Smooth muscle cell (in vitro differentiated cells): ENCODE measurements around the gene GATA5. TPM values are rescaled to one million over a fixed set of nuclear protein-coding genes. Genes with fewer than 3 reads are reported as not detected.

ENCODE experiments used
- DNase-seq: peaks from one replicate; lab custom pipeline; 2025; ENCODE audit not compliant: unreplicated experiment; lab: John Stamatoyannopoulos, UW
- H2AFZ ChIP-seq: fragments of 200-600 bp; sonication (generic); 2 replicates; pipeline ENCODE4 v1.6.0; 2016; ENCODE audit warnings: antibody characterized with exemption, low read depth, mild to moderate bottlenecking
- H3F3A ChIP-seq: fragments of 200-600 bp; sonication (generic); 2 replicates; pipeline ENCODE4 v1.6.0; 2017; ENCODE audit warnings: antibody characterized with exemption, low read depth
- H3K27ac ChIP-seq: fragments of 200-600 bp; sonication (generic); 2 replicates; pipeline ENCODE4 v1.5.1; 2016; ENCODE audit warnings: low read depth, mild to moderate bottlenecking
- H3K27me3 ChIP-seq: fragments of 200-600 bp; sonication (generic); 2 replicates; pipeline ENCODE4 v1.6.1; 2016; ENCODE audit warnings: low read depth, mild to moderate bottlenecking
- H3K36me3 ChIP-seq: fragments of 200-600 bp; sonication (generic); 2 replicates; pipeline ENCODE4 v1.5.1; 2016; ENCODE audit warnings: low read depth
- H3K4me1 ChIP-seq: fragments of 200-600 bp; sonication (generic); 2 replicates; pipeline ENCODE4 v1.5.1; 2016; ENCODE audit warnings: low read depth
- H3K4me2 ChIP-seq: fragments of 200-600 bp; sonication (generic); 2 replicates; pipeline ENCODE4 v1.6.0; 2016; ENCODE audit warnings: mild to moderate bottlenecking
- H3K4me3 ChIP-seq: fragments of 200-600 bp; sonication (generic); 2 replicates; pipeline ENCODE4 v1.5.1; 2016; ENCODE audit warnings: mild to moderate bottlenecking
- H3K79me2 ChIP-seq: fragments of 200-600 bp; sonication (generic); 2 replicates; pipeline ENCODE4 v1.6.0; 2016; ENCODE audit warnings: low read depth, mild to moderate bottlenecking
- H3K9ac ChIP-seq: fragments of 200-600 bp; sonication (generic); 2 replicates; pipeline ENCODE4 v1.6.0; 2016; ENCODE audit warnings: low read depth
- H3K9me3 ChIP-seq: fragments of 200-600 bp; sonication (generic); replicated peaks from 2 replicates; pipeline ENCODE4 v1.5.1; 2016; ENCODE audit warnings: low read depth
- H4K20me1 ChIP-seq: fragments of 200-600 bp; sonication (generic); 2 replicates; pipeline ENCODE4 v1.6.0; 2016; ENCODE audit warnings: low read depth
- WGBS: methylation state at CpG from one replicate; pipeline ENCODE4 v1.1.7; 2016; ENCODE audit warnings: low lambda C conversion rate; 5-methylcytosine and 5-hydroxymethylcytosine counted together
- polyA plus RNA-seq: library from polyadenylated mRNA; unstranded; fragments of >200 nt; fragmentation: Nextera tagmentation; extraction: Ambion mirVana; gene quantifications from 2 replicates; pipeline ENCODE4 v1.2.1, GENCODE V29; 2016
- total RNA-seq: library from RNA; depleted of rRNA; stranded (reverse); fragments of >200 nt; gene quantifications from 2 replicates; pipeline ENCODE4 v1.2.3, GENCODE V29; 2014
- TF ChIP-seq, protein P1 (sequence below): fragments of 200-600 bp; sonication (generic); IDR thresholded peaks from 2 replicates; pipeline ENCODE4 v1.5.1; 2017; ENCODE audit warnings: borderline replicate concordance, mild to moderate bottlenecking, antibody characterized with exemption; ENCODE audit not compliant: insufficient read depth, poor library complexity, severe bottlenecking

Gene GATA5
- total and polyA plus RNA-seq, 2 experiments from 2014 or later: 1.9 to 9.2 TPM

DNA sequence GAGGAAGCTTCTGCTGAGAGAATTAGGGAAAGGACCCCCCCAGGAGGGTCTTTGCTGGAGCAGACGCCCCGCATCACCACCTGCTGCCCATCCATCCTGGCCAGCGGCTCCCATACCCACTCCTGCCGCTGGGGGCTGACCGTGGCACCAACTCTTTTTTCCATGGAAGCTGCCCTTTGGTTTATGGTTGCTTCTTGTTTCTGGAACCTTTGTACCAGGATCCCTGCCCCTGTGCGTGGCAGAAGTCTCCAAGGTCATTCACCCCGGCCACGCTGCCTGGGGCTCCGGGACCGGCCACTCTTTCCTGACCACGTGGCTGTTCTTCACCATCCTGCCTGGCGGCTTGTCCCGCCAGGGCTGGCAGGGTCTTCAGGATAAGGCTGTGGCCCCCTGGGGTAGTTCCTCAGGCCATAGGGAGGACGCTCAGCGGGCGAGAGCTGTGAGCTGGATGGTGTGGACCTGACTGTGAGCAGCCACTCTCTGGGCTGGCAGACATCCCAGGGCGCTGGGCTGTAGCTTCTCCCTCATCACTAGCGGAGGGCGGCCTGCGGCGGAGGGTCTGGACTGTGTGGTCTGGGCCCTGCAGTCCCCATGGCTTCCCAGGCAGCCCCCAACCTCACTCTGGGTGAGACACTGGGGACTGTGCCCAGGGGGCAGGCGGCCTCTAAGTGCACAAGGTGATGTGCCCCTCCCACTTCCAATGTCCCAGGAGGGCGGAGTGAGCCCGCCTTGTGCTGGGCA is 25.7 kb downstream of the GATA5 start:
- H3K27ac ChIP-seq: no peak overlapping the region
- H3F3A ChIP-seq: no peaks in the 10 kb centered on the region
- TF ChIP-seq, protein P1, sequence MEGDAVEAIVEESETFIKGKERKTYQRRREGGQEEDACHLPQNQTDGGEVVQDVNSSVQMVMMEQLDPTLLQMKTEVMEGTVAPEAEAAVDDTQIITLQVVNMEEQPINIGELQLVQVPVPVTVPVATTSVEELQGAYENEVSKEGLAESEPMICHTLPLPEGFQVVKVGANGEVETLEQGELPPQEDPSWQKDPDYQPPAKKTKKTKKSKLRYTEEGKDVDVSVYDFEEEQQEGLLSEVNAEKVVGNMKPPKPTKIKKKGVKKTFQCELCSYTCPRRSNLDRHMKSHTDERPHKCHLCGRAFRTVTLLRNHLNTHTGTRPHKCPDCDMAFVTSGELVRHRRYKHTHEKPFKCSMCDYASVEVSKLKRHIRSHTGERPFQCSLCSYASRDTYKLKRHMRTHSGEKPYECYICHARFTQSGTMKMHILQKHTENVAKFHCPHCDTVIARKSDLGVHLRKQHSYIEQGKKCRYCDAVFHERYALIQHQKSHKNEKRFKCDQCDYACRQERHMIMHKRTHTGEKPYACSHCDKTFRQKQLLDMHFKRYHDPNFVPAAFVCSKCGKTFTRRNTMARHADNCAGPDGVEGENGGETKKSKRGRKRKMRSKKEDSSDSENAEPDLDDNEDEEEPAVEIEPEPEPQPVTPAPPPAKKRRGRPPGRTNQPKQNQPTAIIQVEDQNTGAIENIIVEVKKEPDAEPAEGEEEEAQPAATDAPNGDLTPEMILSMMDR: no peak
- no peaks in the 10 kb centered on the region for H3K9me3 ChIP-seq
- H3K9ac ChIP-seq: no peak overlapping the region
- no peaks in the 10 kb centered on the region for H3K36me3 ChIP-seq
- H3K4me3 ChIP-seq: no peak overlapping the region
- H3K4me1 ChIP-seq: no peaks in the 10 kb centered on the region
- no peak overlapping the region for H2AFZ ChIP-seq
- no peak overlapping the region for H3K4me2 ChIP-seq
- DNase-seq: no peak
- 93% methylated on average over 24 of the region's 24 CpGs for WGBS
- H3K79me2 ChIP-seq: no peaks in the 10 kb centered on the region
- H3K27me3 ChIP-seq: no peaks in the 10 kb centered on the region
- no peaks in the 10 kb centered on the region for H4K20me1 ChIP-seq

DNA sequence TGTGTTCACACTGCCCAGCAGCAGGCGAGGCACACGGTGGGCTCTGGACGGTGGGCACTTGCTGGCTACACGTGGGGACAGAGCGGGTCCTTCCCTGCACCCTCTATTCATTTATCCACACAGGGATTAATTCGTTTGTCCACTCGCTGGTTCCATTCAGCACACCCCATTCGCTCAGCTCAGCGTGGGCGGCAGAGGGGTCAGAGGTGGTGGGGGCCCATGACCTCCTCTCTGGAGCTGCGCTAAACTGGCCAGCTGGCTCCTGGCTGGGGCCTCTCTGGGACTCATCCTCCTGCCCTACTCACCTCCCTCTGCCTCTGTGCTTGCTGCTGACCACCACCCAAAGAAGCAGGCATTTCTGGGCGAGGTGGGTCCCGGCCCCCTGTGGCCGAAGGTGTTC is 27.0 kb downstream of the GATA5 start:
- Histone ChIP-seq H3K36me3 (no peaks in the 10 kb centered on the region), H3K4me2 (no peak overlapping the region)
- 97% methylated on average over 14 of the region's 14 CpGs for WGBS

DNA sequence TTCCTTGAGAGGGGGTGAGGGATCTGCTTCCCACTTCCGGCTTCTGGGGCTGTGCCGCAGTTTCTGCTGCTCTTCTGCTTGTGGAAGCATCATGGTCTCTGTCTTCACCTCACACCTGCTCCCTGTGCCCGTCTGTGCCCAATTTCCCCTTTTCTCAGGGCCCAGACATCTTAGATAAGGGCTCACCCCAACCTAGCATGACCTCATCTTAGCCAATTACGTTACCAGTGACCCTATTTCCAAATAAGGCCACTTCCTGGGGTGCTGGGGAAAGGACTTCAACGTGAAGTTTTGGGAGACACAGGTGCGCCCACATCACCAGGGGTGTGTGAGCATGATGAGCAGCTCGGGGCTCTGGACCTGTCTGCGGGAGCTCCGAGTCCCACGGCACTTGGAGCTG is 27.8 kb downstream of the GATA5 start:
- no peaks in the 10 kb centered on the region for H4K20me1 ChIP-seq
- H3K9ac ChIP-seq: no peak overlapping the region
- H3F3A ChIP-seq: no peaks in the 10 kb centered on the region
- H3K27ac ChIP-seq: no peak overlapping the region
- H3K79me2 ChIP-seq: no peaks in the 10 kb centered on the region
- H3K36me3 ChIP-seq: no peaks in the 10 kb centered on the region
- H3K27me3 ChIP-seq: no peaks in the 10 kb centered on the region
- no peak overlapping the region for H3K4me2 ChIP-seq
- no peak overlapping the region for H3K4me3 ChIP-seq
- no peak for DNase-seq
- H3K9me3 ChIP-seq: no peaks in the 10 kb centered on the region
- H3K4me1 ChIP-seq: no peaks in the 10 kb centered on the region
- no peak overlapping the region for H2AFZ ChIP-seq
- 82% methylated on average over 10 of the region's 10 CpGs for WGBS
- TF ChIP-seq, protein P1: no peak

More for the DNA sequence above, 27.0 kb downstream of the GATA5 start:
- Histone ChIP-seq H3K4me3 (no peak overlapping the region), H3K27me3 (no peaks in the 10 kb centered on the region), H3K9me3 (no peaks in the 10 kb centered on the region), H2AFZ (no peak overlapping the region), H3K79me2 (no peaks in the 10 kb centered on the region), H3K27ac (no peak overlapping the region), H3K4me1 (no peaks in the 10 kb centered on the region), H4K20me1 (no peaks in the 10 kb centered on the region), H3F3A (no peaks in the 10 kb centered on the region), H3K9ac (no peak overlapping the region)
- DNase-seq: no peak
- TF ChIP-seq, protein P1: no peak
